DND-41 (cell line): ENCODE results near the gene TAF7.
"Not testable (repeated sequence)": the region's sequence is repeated elsewhere in the genome, so short reads cannot be mapped to it uniquely, and the experiment has no call there.

Experiments
- CTCF ChIP-seq: IDR thresholded peaks from 2 replicates; pipeline ENCODE4 v1.5.1; 2012; ENCODE audit warnings: borderline replicate concordance, low read length, moderate library complexity, mild to moderate bottlenecking; ENCODE audit not compliant: poor library complexity, severe bottlenecking; ENCODE audit errors: extremely low read depth
- EZH2 ChIP-seq: IDR thresholded peaks from 3 replicates; pipeline ENCODE4 v1.6.1; 2012; ENCODE audit warnings: borderline replicate concordance, low read depth, mild to moderate bottlenecking, moderate library complexity, low read length, inconsistent platforms; ENCODE audit not compliant: severe bottlenecking

DNA sequence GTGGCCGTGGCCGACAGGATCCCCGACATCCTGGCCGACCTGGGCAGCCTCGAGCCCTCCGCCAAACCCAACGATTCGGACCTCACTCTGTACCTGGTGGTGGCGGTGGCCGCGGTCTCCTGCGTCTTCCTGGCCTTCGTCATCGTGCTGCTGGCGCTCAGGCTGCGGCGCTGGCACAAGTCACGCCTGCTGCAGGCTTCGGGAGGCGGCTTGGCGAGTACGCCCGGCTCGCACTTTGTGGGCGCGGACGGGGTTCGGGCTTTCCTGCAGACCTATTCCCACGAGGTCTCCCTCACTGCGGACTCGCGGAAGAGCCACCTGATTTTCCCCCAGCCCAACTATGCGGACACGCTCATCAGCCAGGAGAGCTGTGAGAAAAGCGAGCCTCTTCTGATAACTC lies 25.4 kb upstream of the TAF7 start:
- not testable (repeated sequence) for TF ChIP-seq CTCF, EZH2
